GM10266 (cell line): Measurements from ENCODE around the gene HTT.
"Not testable (repeated sequence)": the region's sequence is repeated elsewhere in the genome, so short reads cannot be mapped to it uniquely, and the experiment has no call there.

ENCODE experiments used
- DNase-seq: peaks from one replicate; pipeline ENCODE4 v3.0.0; 2012; ENCODE audit errors: extremely low spot score
- TF ChIP-seq, protein P1 (sequence below): IDR thresholded peaks from 2 replicates; pipeline ENCODE4 v1.5.1; 2012; ENCODE audit warnings: mild to moderate bottlenecking, low read depth; ENCODE audit not compliant: control insufficient read depth, insufficient read depth; ENCODE audit errors: missing control alignments

HTT gene

GRCh38 chr4:3085948-3086670 lies 11.6 kb downstream of the HTT start:
- DNase-seq, result no peak
- TF ChIP-seq, protein P1, sequence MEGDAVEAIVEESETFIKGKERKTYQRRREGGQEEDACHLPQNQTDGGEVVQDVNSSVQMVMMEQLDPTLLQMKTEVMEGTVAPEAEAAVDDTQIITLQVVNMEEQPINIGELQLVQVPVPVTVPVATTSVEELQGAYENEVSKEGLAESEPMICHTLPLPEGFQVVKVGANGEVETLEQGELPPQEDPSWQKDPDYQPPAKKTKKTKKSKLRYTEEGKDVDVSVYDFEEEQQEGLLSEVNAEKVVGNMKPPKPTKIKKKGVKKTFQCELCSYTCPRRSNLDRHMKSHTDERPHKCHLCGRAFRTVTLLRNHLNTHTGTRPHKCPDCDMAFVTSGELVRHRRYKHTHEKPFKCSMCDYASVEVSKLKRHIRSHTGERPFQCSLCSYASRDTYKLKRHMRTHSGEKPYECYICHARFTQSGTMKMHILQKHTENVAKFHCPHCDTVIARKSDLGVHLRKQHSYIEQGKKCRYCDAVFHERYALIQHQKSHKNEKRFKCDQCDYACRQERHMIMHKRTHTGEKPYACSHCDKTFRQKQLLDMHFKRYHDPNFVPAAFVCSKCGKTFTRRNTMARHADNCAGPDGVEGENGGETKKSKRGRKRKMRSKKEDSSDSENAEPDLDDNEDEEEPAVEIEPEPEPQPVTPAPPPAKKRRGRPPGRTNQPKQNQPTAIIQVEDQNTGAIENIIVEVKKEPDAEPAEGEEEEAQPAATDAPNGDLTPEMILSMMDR, result no peak

GRCh38 chr4:3087115-3087797 lies 12.8 kb downstream of the HTT start:
- no peak for DNase-seq

DNA sequence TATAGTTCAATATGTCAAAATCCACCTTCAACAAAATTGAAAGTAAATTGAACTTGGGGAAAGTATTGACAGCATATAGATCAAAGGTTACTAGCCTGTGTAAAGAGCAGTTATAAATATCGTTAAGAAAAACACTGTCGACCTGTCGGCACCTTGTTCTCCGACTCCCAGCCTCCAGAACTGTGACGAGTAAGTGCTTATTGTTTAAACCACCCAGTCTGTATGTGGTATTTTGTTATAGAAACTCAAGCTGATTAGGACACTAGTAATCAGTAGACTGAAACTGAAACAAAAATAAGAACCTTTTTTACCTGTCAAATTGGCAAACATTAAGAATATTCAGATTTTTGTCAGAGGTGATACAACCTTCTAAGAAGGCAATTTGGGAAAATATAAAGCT lies 17.0 kb downstream of the HTT start:
- no peak for DNase-seq
- TF ChIP-seq, protein P1, result no peak

More at GRCh38 chr4:3087115-3087797, 12.8 kb downstream of the HTT start:
- TF ChIP-seq, protein P1, result no peak

DNA sequence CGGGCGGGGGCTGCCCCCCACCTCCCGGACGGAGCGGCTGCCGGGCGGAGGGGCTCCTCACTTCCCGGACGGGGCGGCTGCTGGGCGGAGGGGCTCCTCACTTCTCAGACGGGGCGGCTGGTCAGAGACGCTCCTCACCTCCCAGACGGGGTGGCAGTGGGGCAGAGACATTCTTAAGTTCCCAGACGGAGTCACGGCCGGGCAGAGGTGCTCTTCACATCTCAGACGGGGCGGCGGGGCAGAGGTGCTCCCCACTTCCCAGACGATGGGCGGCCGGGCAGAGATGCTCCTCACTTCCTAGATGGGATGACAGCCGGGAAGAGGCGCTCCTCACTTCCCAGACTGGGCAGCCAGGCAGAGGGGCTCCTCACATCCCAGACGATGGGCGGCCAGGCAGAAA lies 20.2 kb downstream of the HTT start:
- not testable (repeated sequence) for DNase-seq

DNA sequence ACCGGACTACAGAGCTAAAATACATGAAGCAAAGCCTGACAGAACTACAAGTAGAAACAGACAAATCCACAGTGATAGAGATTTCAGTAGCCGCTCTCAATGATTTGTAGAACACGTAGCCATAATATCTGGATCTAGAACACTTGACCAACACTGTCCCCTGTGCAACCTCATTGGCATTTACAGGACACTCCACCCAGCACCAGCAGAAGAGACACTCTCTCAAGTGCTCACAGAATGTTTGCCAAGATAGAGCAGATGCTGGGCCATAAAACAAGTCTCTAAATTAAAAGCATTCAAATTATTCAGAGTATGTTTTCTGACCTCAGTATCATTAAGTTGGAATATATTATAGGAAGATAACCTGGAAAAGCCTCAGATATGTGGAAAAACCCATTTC lies 21.7 kb downstream of the HTT start:
- TF ChIP-seq, protein P1, result no peak
- DNase-seq, result no peak

GRCh38 chr4:3098346-3098745 lies 23.9 kb downstream of the HTT start:
- TF ChIP-seq, protein P1, result no peak
- DNase-seq, result no peak

DNA sequence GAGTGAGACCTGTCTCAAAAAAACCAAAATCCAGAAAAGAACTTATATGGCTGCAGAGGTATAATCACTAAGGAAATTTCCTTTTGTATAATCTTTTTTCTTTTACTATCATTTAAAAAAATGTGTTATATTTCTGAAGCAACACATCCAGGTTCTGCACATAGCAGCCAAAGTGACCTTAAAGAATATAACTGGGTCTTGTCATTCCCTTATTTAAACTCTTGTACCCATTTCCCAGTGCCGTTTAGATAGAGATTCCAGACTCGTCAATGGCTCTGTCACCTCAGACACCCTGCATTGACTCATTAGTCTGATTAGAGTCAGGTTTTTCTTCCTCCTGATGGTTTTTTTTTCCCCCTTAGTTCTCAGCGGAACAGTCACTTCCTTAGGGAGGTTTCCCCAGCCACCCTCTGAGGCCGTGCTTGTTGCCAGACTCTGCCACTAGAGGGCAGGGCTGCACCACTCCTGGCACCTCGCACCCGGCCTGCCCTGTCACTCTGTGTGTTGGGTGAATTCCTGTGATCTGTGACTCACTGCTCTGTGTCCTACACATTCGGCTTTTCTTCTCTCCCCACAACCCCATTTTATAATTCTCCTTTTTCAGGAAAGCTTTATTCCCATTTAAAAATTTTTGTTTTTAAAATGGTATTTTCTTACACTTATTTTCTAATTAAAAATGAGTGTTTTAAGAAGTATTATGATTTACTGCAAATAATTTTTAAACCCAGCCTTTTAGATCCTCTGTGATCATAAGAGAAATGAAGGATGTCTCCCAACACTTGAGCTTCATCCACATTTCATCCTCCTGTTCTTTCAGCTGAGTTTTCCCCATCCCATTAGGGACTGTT lies 32.1 kb downstream of the HTT start:
- TF ChIP-seq, protein P1, result peak; percentile 98
- peak; percentile 85 for DNase-seq
